KMS-11 (cell line): ENCODE results near the gene CRISPLD2.

ENCODE experiments used
- H2AFZ ChIP-seq: fragments of 200-600 bp; sonication (generic); 2 replicates; pipeline ENCODE4 v1.6.1; 2016; ENCODE audit warnings: antibody characterized with exemption, mixed run types, low read depth
- H3K27ac ChIP-seq: fragments of 200-600 bp; sonication (generic); 2 replicates; pipeline ENCODE4 v1.6.1; 2016; ENCODE audit warnings: mild to moderate bottlenecking, mixed run types
- H3K27me3 ChIP-seq: fragments of 200-600 bp; sonication (generic); 2 replicates; pipeline ENCODE4 v1.6.1; 2017; ENCODE audit warnings: mild to moderate bottlenecking, low read depth, mixed run types, moderate library complexity; ENCODE audit not compliant: insufficient read depth
- H3K36me3 ChIP-seq: fragments of 200-600 bp; sonication (generic); 2 replicates; pipeline ENCODE4 v1.6.1; 2017; ENCODE audit warnings: mild to moderate bottlenecking, mixed run types; ENCODE audit not compliant: insufficient read depth
- H3K4me1 ChIP-seq: fragments of 200-600 bp; sonication (generic); 2 replicates; pipeline ENCODE4 v1.6.1; 2016; ENCODE audit warnings: mild to moderate bottlenecking, low read depth, mixed run types; ENCODE audit not compliant: poor library complexity, severe bottlenecking
- H3K4me2 ChIP-seq: fragments of 200-600 bp; sonication (generic); 2 replicates; pipeline ENCODE4 v1.7.0; 2016; ENCODE audit warnings: mild to moderate bottlenecking, mixed run types
- H3K4me3 ChIP-seq: fragments of 200-600 bp; sonication (generic); IDR thresholded peaks from 2 replicates; pipeline ENCODE4 v1.6.1; 2017; ENCODE audit warnings: low read depth, low read length, mixed read lengths; ENCODE audit not compliant: insufficient read depth
- H3K79me2 ChIP-seq: fragments of 200-600 bp; sonication (generic); 2 replicates; pipeline ENCODE4 v1.6.1; 2016; ENCODE audit warnings: low read depth, mixed run types; ENCODE audit not compliant: insufficient read depth
- H3K9ac ChIP-seq: fragments of 200-600 bp; sonication (generic); 2 replicates; pipeline ENCODE4 v1.6.1; 2016; ENCODE audit warnings: mild to moderate bottlenecking, mixed run types
- H4K20me1 ChIP-seq: fragments of 200-600 bp; sonication (generic); 2 replicates; pipeline ENCODE4 v1.6.1; 2016; ENCODE audit warnings: mild to moderate bottlenecking, mixed run types; ENCODE audit not compliant: insufficient read depth
- TF ChIP-seq, protein P1 (sequence below): fragments of 200-600 bp; sonication (generic); conservative IDR thresholded peaks from 2 replicates; pipeline ENCODE4 v1.6.1; 2017; ENCODE audit warnings: low read depth, mild to moderate bottlenecking, antibody characterized with exemption, low read length, moderate library complexity, mixed read lengths

Gene CRISPLD2

DNA sequence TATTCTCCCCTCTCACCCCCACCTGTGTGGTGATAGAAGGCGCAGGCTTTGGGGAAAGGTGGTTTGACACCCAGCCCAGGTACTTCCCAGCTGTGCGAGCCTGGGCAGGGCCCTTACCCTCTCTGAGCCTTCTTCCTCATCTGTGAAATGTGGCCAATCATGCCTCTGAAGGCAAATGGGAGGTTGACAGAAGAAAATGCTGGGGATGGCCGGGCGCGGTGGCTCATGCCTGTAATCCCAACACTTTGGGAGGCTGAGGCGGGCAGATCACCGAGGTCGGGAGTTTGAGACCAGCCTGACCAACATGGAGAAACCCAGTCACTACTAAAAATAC lies 43.7 kb downstream of the CRISPLD2 start:
- no peak overlapping the region for H3K9ac ChIP-seq
- H3K4me1 ChIP-seq, result no peaks in the 10 kb centered on the region
- peaks cover 87% of the 10 kb centered on the region for H3K27me3 ChIP-seq
- H3K27ac ChIP-seq, result no peak overlapping the region
- TF ChIP-seq, protein P1, sequence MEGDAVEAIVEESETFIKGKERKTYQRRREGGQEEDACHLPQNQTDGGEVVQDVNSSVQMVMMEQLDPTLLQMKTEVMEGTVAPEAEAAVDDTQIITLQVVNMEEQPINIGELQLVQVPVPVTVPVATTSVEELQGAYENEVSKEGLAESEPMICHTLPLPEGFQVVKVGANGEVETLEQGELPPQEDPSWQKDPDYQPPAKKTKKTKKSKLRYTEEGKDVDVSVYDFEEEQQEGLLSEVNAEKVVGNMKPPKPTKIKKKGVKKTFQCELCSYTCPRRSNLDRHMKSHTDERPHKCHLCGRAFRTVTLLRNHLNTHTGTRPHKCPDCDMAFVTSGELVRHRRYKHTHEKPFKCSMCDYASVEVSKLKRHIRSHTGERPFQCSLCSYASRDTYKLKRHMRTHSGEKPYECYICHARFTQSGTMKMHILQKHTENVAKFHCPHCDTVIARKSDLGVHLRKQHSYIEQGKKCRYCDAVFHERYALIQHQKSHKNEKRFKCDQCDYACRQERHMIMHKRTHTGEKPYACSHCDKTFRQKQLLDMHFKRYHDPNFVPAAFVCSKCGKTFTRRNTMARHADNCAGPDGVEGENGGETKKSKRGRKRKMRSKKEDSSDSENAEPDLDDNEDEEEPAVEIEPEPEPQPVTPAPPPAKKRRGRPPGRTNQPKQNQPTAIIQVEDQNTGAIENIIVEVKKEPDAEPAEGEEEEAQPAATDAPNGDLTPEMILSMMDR, result no peak
- no peak overlapping the region for H3K4me3 ChIP-seq
- no peak overlapping the region for H2AFZ ChIP-seq
- no peaks in the 10 kb centered on the region for H4K20me1 ChIP-seq
- H3K36me3 ChIP-seq, result no peaks in the 10 kb centered on the region
- no peaks in the 10 kb centered on the region for H3K79me2 ChIP-seq
- H3K4me2 ChIP-seq, result no peak overlapping the region

DNA sequence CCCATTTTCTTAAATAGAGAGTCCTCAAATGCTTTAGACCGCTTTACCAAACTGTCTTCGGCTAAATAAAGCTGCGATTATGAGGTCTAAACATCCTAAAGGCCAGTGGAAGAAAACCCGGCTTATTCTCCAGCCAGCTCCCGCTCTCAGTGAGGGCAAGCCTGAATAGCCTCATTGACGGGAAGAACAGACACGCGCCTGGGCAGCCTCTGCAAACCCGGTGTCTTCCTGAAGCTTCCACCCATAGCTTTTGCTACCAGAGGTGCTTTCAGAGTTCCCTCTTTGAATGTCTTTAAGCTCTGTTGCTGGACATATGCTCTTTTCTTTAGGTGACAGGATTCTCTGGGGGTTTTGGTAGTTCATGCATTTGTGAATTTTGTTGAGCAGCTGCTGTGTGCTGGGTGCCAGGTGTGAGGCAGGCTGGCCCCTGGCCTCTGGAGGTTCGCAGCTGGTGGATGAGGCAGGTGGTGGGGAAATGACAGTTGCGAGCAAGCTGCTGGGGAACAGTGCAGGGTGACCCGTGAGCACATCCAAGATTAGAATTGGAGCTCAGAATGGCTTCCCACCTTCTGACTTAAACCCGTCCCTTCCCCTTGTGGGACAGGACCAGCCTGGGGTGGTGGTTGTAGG lies 44.7 kb downstream of the CRISPLD2 start:
- H3K4me1 ChIP-seq, result no peaks in the 10 kb centered on the region
- no peak overlapping the region for H3K9ac ChIP-seq

DNA sequence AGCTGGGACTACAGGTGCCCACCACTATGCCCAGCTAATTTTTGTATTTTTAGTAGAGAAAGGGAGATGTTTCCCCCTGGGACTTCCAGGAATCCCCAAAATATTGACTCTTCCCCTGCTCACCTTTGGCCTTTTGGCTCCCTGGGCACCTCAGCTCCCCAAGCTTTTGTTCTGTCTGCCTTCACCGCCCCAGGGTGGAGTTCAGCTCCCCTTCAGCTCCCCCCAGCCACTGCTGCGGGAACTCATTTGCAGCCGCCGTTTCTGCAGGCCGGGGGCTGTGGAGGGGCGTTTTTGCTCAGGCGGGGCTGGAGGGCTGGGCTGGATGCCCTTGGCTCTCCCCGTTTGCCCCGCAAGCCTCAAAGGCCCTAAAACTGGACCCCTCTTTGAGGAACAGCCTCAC lies 47.9 kb downstream of the CRISPLD2 start:
- H3K4me2 ChIP-seq, result no peak overlapping the region
- no peaks in the 10 kb centered on the region for H3K4me1 ChIP-seq
- TF ChIP-seq, protein P1, result no peak
- no peak overlapping the region for H3K27ac ChIP-seq
- no peaks in the 10 kb centered on the region for H4K20me1 ChIP-seq
- no peak overlapping the region for H3K4me3 ChIP-seq
- H3K36me3 ChIP-seq, result no peaks in the 10 kb centered on the region
- H3K9ac ChIP-seq, result no peak overlapping the region
- H2AFZ ChIP-seq, result no peak overlapping the region
- H3K79me2 ChIP-seq, result no peaks in the 10 kb centered on the region
- peaks cover 93% of the 10 kb centered on the region for H3K27me3 ChIP-seq

More for the DNA sequence above, 44.7 kb downstream of the CRISPLD2 start:
- TF ChIP-seq, protein P1, result no peak
- Histone ChIP-seq H3K27ac (no peak overlapping the region), H3K79me2 (no peaks in the 10 kb centered on the region), H3K27me3 (peaks cover 91% of the 10 kb centered on the region), H3K4me3 (no peak overlapping the region), H2AFZ (no peak overlapping the region), H3K36me3 (no peaks in the 10 kb centered on the region), H3K4me2 (no peak overlapping the region), H4K20me1 (no peaks in the 10 kb centered on the region)

DNA sequence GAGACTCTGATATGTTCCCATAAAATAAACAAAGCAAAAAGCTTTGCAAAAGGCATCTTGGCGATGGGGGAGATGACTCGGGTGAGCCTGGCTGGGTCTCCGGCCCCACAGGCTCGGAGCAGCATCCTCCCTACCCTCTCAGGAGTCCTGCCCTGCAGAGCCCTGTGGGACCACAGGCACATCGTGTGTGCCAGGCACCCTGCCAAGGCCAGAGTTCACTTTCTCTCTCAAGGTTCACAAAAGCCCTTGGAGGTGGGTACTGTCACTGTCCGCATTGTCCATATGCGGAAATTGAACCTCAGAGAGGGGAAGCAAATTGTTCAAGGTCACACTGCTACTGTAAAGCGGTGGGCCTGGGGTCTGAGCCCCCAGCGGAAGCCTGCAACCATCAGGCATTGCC lies 48.5 kb downstream of the CRISPLD2 start:
- TF ChIP-seq, protein P1, result no peak
- Histone ChIP-seq H2AFZ (no peak overlapping the region), H3K4me2 (no peak overlapping the region), H3K9ac (no peak overlapping the region), H3K4me3 (no peak overlapping the region), H3K27ac (no peak overlapping the region), H3K79me2 (no peaks in the 10 kb centered on the region), H3K36me3 (no peaks in the 10 kb centered on the region), H3K27me3 (peaks cover 87% of the 10 kb centered on the region), H4K20me1 (no peaks in the 10 kb centered on the region), H3K4me1 (no peaks in the 10 kb centered on the region)
